Activated CD8-positive, alpha-beta T cell treated with anti-CD3 and anti-CD28 coated beads for 36 hours (primary cell): Measurements from ENCODE around the gene SRPK2. TPM values are rescaled to one million over a fixed set of nuclear protein-coding genes. Genes with fewer than 3 reads are reported as not detected.

ENCODE experiments used
- ATAC-seq: fragments of 200-7000 bp; cut with Tn5 transposase; one replicate; pipeline ENCODE4 v1.10.0; 2021; ENCODE audit warnings: mild to moderate bottlenecking, moderate library complexity
- CTCF ChIA-PET: fragments of 350-600 bp; sonication (Branson Sonifier 250); formaldehyde crosslinking; loops from one replicate; lab custom pipeline; 2021; ENCODE audit warnings: antibody characterized with exemption; lab: Charles Lee
- POLR2A ChIA-PET: fragments of 350-600 bp; sonication (Branson Sonifier 250); formaldehyde crosslinking; loops from one replicate; lab custom pipeline; 2021; ENCODE audit warnings: antibody characterized with exemption; lab: Charles Lee
- DNase-seq: peaks from one replicate; pipeline ENCODE4 v3.0.0-alpha.2; 2020
- H3K27ac Mint-ChIP-seq: one replicate; pipeline ENCODE4 v1.8.0; 2021; ENCODE audit warnings: mild to moderate bottlenecking, mixed read lengths
- H3K27me3 Mint-ChIP-seq: one replicate; pipeline ENCODE4 v1.8.0; 2021; ENCODE audit warnings: mixed read lengths
- H3K36me3 Mint-ChIP-seq: one replicate; pipeline ENCODE4 v1.8.0; 2021; ENCODE audit warnings: low read depth, mixed read lengths
- H3K4me1 Mint-ChIP-seq: one replicate; pipeline ENCODE4 v1.8.0; 2021; ENCODE audit warnings: low read depth, mixed read lengths
- H3K4me3 Mint-ChIP-seq: one replicate; pipeline ENCODE4 v1.8.0; 2021; ENCODE audit warnings: mild to moderate bottlenecking, moderate library complexity, mixed read lengths
- H3K9me3 Mint-ChIP-seq: one replicate; pipeline ENCODE4 v1.8.0; 2021; ENCODE audit warnings: mixed read lengths
- CTCF ChIP-seq: fragments of 200-600 bp; IDR thresholded peaks from one replicate; pipeline ENCODE4 v1.8.0; 2022; ENCODE audit warnings: antibody characterized with exemption, mild to moderate bottlenecking
- intact Hi-C: fragments of 100-400 bp; cut with micrococcal nuclease; formaldehyde crosslinking; loops from one replicate; pipeline ENCODE4 v1.10.0; 2022
- total RNA-seq, 2 experiments: library from RNA; stranded (reverse); gene quantifications; one replicate each; pipeline ENCODE4 v1.2.3, GENCODE V29; 2021

The SRPK2 gene
- total RNA-seq, 2 experiments from 2014 or later, result 32.9 to 33.5 TPM

- Mint-ChIP-seq H3K27ac (no peak overlapping the region), H3K4me1 (peaks cover 28% of the 10 kb centered on the region), H3K36me3 (no peaks in the 10 kb centered on the region), H3K9me3 (no peaks in the 10 kb centered on the region), H3K27me3 (no peaks in the 10 kb centered on the region), H3K4me3 (no peak overlapping the region)
- no peak for DNase-seq
- CTCF ChIA-PET, result no interaction called here
- no peak for TF ChIP-seq CTCF
- intact Hi-C loops, result no loop called here
- no peak for ATAC-seq
- POLR2A ChIA-PET, result no interaction called here
Observed at GRCh38 chr7:105286441-105286840, 102.3 kb downstream of the SRPK2 start.

- Mint-ChIP-seq H3K4me1 (peaks cover 28% of the 10 kb centered on the region), H3K27me3 (no peaks in the 10 kb centered on the region), H3K4me3 (no peak overlapping the region), H3K9me3 (no peaks in the 10 kb centered on the region), H3K36me3 (no peaks in the 10 kb centered on the region), H3K27ac (no peak overlapping the region)
- DNase-seq, result no peak
- ATAC-seq, result no peak
- POLR2A ChIA-PET, result no interaction called here
- CTCF ChIA-PET, result no interaction called here
- TF ChIP-seq CTCF, result no peak
- intact Hi-C loops, result no loop called here
Observed at GRCh38 chr7:105285118-105285874, 103.4 kb downstream of the SRPK2 start.

- intact Hi-C loops, result no loop called here
- Mint-ChIP-seq H3K27ac (no peak overlapping the region), H3K36me3 (no peaks in the 10 kb centered on the region), H3K9me3 (no peaks in the 10 kb centered on the region), H3K4me3 (no peak overlapping the region), H3K27me3 (no peaks in the 10 kb centered on the region), H3K4me1 (peaks cover 26% of the 10 kb centered on the region)
- POLR2A ChIA-PET, result interaction anchor here (2.0 kb wide), 1 partner anchor 14 kb away, joined by 5 read pairs; no protein-coding TSS in a partner anchor
- CTCF ChIA-PET, result interaction anchor here (1.5 kb wide), 1 partner anchor 9 kb away, joined by 5 read pairs; no protein-coding TSS in a partner anchor
- DNase-seq (no peak), ATAC-seq (no peak)
- TF ChIP-seq CTCF, result no peak
Observed at GRCh38 chr7:105284014-105284413, 104.7 kb downstream of the SRPK2 start.

DNA sequence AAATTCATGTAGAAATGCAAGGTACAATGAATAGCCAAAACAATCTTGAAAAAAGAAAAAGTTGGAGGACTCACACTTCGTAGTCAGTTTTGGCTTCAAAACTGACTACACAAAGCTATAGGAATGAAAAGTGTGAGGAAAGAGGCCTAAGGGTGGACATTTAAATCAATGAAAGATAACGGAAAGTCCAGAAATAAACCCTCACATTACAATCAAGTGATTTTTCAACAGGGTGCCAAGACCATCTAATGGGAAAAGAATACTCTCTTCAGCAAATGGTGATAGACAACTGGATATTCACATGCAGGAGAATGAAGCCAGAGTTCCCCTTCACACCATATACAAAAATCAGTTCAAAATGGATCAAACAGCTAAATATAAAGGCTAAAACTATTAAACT lies 106.8 kb downstream of the SRPK2 start:
- no peak overlapping the region for H3K27ac Mint-ChIP-seq
- ATAC-seq (no peak), DNase-seq (no peak)
- no peaks in the 10 kb centered on the region for H3K9me3 Mint-ChIP-seq
- H3K27me3 Mint-ChIP-seq, result no peaks in the 10 kb centered on the region
- no peaks in the 10 kb centered on the region for H3K36me3 Mint-ChIP-seq
- intact Hi-C loops, result no loop called here
- peaks cover 29% of the 10 kb centered on the region for H3K4me1 Mint-ChIP-seq
- CTCF ChIA-PET, result interaction anchor here (0.8 kb wide), 1 partner anchor 14 kb away, joined by 4 read pairs; no protein-coding TSS in a partner anchor
- no peak overlapping the region for H3K4me3 Mint-ChIP-seq
- TF ChIP-seq CTCF, result no peak
- POLR2A ChIA-PET, result no interaction called here

DNA sequence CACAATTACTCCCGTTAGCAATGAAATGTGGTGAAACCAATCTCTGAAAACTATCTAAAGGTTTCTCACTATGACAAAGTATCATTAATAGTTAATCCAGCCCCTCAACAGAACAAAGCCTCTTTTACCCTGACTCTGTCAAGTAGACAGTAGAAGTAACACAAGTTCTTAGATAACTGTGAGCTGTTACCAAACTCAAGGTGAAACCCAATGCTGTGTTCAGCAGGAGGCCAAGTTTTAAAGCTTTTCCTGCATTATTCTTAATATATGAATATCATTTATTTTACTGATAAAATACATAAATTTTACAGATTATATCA lies 109.1 kb downstream of the SRPK2 start:
- no peak for DNase-seq
- H3K9me3 Mint-ChIP-seq, result no peaks in the 10 kb centered on the region
- no peaks in the 10 kb centered on the region for H3K27me3 Mint-ChIP-seq
- no peak overlapping the region for H3K27ac Mint-ChIP-seq
- H3K4me1 Mint-ChIP-seq, result peaks cover 28% of the 10 kb centered on the region
- H3K4me3 Mint-ChIP-seq, result no peak overlapping the region
- ATAC-seq, result no peak
- H3K36me3 Mint-ChIP-seq, result no peaks in the 10 kb centered on the region
- no peak for TF ChIP-seq CTCF
- POLR2A ChIA-PET, result no interaction called here
- intact Hi-C loops, result no loop called here
- CTCF ChIA-PET, result interaction anchor here (1.3 kb wide), 1 partner anchor 14 kb away, joined by 3 read pairs; no protein-coding TSS in a partner anchor
